ENCODE measurements around the gene SDCCAG8. TPM values are rescaled to one million over a fixed set of nuclear protein-coding genes. Genes with fewer than 3 reads are reported as not detected.

SDCCAG8 gene
- total RNA-seq, 1 donor from 2014 or later = 26.7 TPM

DNA sequence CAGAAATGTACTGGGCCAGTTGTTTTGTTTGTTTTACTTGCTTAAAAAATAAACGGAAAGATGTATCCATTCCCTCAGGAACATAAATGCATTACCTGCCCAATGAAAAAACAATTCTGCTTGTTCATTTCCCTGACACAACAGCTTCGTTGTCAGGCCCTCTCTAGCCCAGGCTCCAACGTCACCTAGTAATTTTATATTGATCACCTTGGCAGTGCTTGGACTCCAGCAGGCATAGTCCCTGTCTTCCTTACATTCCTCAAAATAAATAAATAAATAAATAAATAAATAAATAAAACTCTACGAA, 2.0 kb upstream of the SDCCAG8 start:
- DNase-seq (ENCODE audit: extremely low spot score, unreplicated experiment) = no peak
- Mint-ChIP-seq H3K9me3 (ENCODE audit: unreplicated experiment) (no peaks in the 10 kb centered on the region), H3K36me3 (ENCODE audit: unreplicated experiment) (peaks cover 1% of the 10 kb centered on the region), H3K27me3 (ENCODE audit: unreplicated experiment) (no peaks in the 10 kb centered on the region), H3K4me3 (ENCODE audit: unreplicated experiment) (peak overlapping the region; percentile 96), H3K27ac (ENCODE audit: unreplicated experiment) (peak overlapping the region; percentile 92), H3K4me1 (ENCODE audit: unreplicated experiment) (peaks cover 54% of the 10 kb centered on the region)
- TF ChIP-seq, protein P1, sequence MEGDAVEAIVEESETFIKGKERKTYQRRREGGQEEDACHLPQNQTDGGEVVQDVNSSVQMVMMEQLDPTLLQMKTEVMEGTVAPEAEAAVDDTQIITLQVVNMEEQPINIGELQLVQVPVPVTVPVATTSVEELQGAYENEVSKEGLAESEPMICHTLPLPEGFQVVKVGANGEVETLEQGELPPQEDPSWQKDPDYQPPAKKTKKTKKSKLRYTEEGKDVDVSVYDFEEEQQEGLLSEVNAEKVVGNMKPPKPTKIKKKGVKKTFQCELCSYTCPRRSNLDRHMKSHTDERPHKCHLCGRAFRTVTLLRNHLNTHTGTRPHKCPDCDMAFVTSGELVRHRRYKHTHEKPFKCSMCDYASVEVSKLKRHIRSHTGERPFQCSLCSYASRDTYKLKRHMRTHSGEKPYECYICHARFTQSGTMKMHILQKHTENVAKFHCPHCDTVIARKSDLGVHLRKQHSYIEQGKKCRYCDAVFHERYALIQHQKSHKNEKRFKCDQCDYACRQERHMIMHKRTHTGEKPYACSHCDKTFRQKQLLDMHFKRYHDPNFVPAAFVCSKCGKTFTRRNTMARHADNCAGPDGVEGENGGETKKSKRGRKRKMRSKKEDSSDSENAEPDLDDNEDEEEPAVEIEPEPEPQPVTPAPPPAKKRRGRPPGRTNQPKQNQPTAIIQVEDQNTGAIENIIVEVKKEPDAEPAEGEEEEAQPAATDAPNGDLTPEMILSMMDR (IDR thresholded peaks at IDR 0.05) = no peak

DNA sequence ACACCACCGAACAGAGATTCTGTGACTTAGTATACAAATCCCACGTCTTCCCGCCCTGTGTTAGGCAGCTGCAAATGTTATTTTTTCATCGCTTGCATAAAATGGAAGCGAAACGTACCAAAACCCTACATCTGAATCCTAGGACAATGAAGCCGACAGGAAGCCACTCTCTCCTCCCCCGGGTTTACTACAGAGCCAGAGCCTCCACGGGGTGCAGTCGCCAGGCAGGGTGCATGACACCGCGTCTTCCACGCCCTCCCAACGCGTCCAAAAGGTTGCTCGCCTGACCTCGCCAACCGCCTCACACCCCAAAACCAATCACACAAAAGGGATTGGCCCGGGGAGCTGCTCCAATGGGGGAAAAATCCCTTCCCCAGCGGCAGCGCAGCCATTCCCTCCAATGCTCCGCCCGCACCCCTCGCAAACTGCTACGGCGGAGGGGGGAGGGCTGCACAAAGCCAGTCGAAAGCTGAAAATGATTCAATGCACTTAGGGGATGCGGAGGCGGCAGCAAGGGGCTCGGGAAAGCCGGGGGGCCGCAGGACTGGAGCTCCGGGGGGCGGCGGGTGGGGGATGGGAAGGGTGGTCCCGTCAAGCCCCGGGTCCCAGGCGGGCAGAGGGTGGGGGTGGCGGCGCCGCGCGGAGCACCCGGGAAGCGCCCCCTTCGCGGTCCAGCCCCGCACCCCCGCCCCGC, 1.5 kb upstream of the SDCCAG8 start:
- H3K4me1 Mint-ChIP-seq (ENCODE audit: unreplicated experiment) = peaks cover 53% of the 10 kb centered on the region
- no peak for DNase-seq (ENCODE audit: extremely low spot score, unreplicated experiment)
- peak overlapping the region; percentile 92 for H3K27ac Mint-ChIP-seq (ENCODE audit: unreplicated experiment)

DNA sequence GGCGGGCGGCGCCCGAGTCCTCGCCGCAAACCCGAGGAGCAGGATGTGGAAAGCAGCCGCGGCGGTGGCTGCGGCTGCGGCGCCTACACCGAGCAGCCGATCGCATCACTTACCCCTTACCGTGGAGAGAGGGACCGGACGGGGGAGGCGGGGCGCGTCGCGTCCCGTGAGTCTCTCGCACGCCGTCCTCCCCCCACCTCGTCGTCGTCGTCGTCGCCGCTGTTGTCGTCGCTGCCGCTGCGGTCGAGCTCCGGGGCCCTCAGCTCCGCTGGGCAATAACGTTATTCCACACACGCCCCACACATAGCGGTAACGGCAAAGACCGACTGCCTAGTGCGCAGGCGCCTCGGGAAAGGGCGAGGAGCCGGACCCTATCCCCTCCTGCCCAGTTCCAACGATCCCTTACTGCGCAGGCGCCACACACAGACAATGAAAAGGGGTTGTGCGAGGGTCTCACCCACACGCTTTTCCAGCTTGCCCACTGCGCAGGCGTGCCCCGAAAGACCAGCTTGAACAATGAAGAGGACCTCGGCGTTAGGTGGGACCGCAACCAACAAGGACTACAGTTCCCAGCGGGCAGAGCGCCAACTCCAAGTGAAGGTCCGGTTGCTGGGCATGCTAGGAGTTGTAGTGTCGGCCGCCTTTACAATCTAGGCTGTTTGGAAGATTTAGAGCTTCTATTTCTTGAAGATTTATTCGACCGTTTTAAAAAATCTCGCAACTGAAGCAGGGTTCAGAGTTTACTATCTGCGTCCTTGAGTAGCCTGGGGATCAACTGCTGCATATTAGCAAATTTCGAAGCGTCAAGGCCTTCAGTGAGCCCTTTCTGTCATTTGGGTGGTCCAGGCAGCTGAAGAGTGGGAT, 682 bp upstream of the SDCCAG8 start, which contains the start of gene CEP170:
Gene CEP170, minus strand, starts transcription at position 355 of the 864 bp plus-strand sequence. CDS start 30,001 bp downstream, outside the sequence.
- peak; percentile 99 for DNase-seq (ENCODE audit: extremely low spot score, unreplicated experiment)

More for the DNA sequence above, 1.5 kb upstream of the SDCCAG8 start:
- Mint-ChIP-seq H3K9me3 (ENCODE audit: unreplicated experiment) (no peaks in the 10 kb centered on the region), H3K4me3 (ENCODE audit: unreplicated experiment) (peak overlapping the region; percentile 96), H3K27me3 (ENCODE audit: unreplicated experiment) (no peaks in the 10 kb centered on the region), H3K36me3 (ENCODE audit: unreplicated experiment) (no peaks in the 10 kb centered on the region)
- TF ChIP-seq, protein P1 (IDR thresholded peaks at IDR 0.05) = no peak

DNA sequence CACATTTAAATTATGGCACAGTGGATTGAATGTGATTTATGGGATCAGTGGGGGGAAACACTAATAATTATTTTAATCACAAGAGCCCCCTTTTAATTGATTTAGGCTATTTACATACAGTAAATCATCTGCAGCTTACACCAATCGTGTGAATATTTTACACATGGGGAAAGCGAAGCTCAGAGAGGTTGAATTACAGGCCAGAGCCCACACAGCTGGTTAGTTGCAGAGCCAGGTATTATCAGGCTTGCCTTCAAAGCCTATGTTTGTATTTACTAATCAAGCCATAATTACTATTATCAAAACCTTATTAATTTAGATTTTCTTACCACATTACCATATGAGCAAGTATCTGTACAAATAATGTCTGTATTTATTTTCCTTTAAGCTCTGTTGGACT, 749 bp downstream of the SDCCAG8 start:
- TF ChIP-seq, protein P1 (IDR thresholded peaks at IDR 0.05) = no peak
- Mint-ChIP-seq H3K36me3 (ENCODE audit: unreplicated experiment) (peaks cover 3% of the 10 kb centered on the region), H3K4me3 (ENCODE audit: unreplicated experiment) (peak overlapping the region; percentile 82), H3K4me1 (ENCODE audit: unreplicated experiment) (peaks cover 37% of the 10 kb centered on the region), H3K27ac (ENCODE audit: unreplicated experiment) (peak overlapping the region; percentile 96), H3K9me3 (ENCODE audit: unreplicated experiment) (no peaks in the 10 kb centered on the region), H3K27me3 (ENCODE audit: unreplicated experiment) (no peaks in the 10 kb centered on the region)
- DNase-seq (ENCODE audit: extremely low spot score, unreplicated experiment) = no peak

More for the DNA sequence above, 682 bp upstream of the SDCCAG8 start, which contains the start of gene CEP170:
- no peaks in the 10 kb centered on the region for H3K9me3 Mint-ChIP-seq (ENCODE audit: unreplicated experiment)
- no peaks in the 10 kb centered on the region for H3K27me3 Mint-ChIP-seq (ENCODE audit: unreplicated experiment)
- peaks cover 48% of the 10 kb centered on the region for H3K4me1 Mint-ChIP-seq (ENCODE audit: unreplicated experiment)
- TF ChIP-seq, protein P1 (IDR thresholded peaks at IDR 0.05) = no peak
- peak within 1 kb of the TSS; percentile 96 for H3K27ac Mint-ChIP-seq (ENCODE audit: unreplicated experiment)
- no peaks in the 10 kb centered on the region for H3K36me3 Mint-ChIP-seq (ENCODE audit: unreplicated experiment)
- peak within 1 kb of the TSS; percentile 96 for H3K4me3 Mint-ChIP-seq (ENCODE audit: unreplicated experiment)

DNA sequence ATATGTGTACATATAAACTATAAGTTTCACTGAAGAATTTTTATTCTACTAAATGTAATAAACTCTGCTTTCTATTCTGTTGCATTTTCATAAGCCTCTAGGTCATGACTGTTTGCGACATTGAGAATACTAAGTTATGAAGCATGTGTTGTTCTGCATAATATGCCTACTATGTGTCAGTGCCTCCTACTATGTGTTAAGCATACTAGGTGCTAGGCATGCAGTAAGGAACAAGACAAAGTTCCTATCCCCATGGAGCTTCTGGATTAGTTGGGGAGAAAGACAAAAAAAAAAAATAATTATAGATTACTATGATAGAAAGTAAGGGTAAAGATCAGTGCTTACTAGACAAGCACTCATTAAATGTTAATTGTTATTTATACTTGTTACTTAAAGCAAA, 1.3 kb downstream of the SDCCAG8 start:
- no peaks in the 10 kb centered on the region for H3K27me3 Mint-ChIP-seq (ENCODE audit: unreplicated experiment)
- H3K9me3 Mint-ChIP-seq (ENCODE audit: unreplicated experiment) = no peaks in the 10 kb centered on the region
- H3K4me1 Mint-ChIP-seq (ENCODE audit: unreplicated experiment) = peaks cover 31% of the 10 kb centered on the region
- peaks cover 3% of the 10 kb centered on the region for H3K36me3 Mint-ChIP-seq (ENCODE audit: unreplicated experiment)
- TF ChIP-seq, protein P1 (IDR thresholded peaks at IDR 0.05) = no peak
- peak overlapping the region; percentile 82 for H3K4me3 Mint-ChIP-seq (ENCODE audit: unreplicated experiment)
- no peak for DNase-seq (ENCODE audit: extremely low spot score, unreplicated experiment)
- no peak overlapping the region for H3K27ac Mint-ChIP-seq (ENCODE audit: unreplicated experiment)
